PC-3 (cell line): ENCODE results near the gene ASNS.
"Not testable (repeated sequence)": the region's sequence is repeated elsewhere in the genome, so short reads cannot be mapped to it uniquely, and the experiment has no call there.

Experiments
- CTCF ChIP-seq: fragments of 300-600 bp; sonication (generic); conservative IDR thresholded peaks from 2 replicates; pipeline ENCODE4 v1.5.1; 2017; ENCODE audit warnings: antibody characterized with exemption, low read depth, mild to moderate bottlenecking, low read length
- EZH2 ChIP-seq: fragments of 300-600 bp; sonication (generic); IDR thresholded peaks from one replicate; pipeline ENCODE4 v1.6.1; 2017; ENCODE audit warnings: antibody characterized with exemption, mild to moderate bottlenecking, low read length; ENCODE audit not compliant: unreplicated experiment
- EZH2phosphoT487 ChIP-seq: fragments of 300-600 bp; sonication (generic); IDR thresholded peaks from 2 replicates; pipeline ENCODE4 v1.6.1; 2018; ENCODE audit warnings: mild to moderate bottlenecking, antibody characterized with exemption, low read length, borderline replicate concordance

- not testable (repeated sequence) for TF ChIP-seq CTCF, EZH2, EZH2phosphoT487
These were observed 40.1 kb upstream of the ASNS start for GRCh38 chr7:97912294-97912693.
